ENCODE measurements around the gene RUVBL2. TPM values are rescaled to one million over a fixed set of nuclear protein-coding genes. Genes with fewer than 3 reads are reported as not detected.

The RUVBL2 gene
- total and polyA plus RNA-seq, 2 donors (not counting 3 experiments of a cell fraction or from before 2014, with no cell fraction given): 115 to 185 TPM

GRCh38 chr19:48989701-48990291 lies 3.9 kb upstream of the RUVBL2 start:
- no peaks in the 10 kb centered on the region for H4K20me1 ChIP-seq (replicated peaks; ENCODE audit: control insufficient read depth, extremely low read depth, insufficient read depth, low read length)
- TF ChIP-seq GATA2 (IDR thresholded peaks at IDR 0.05; ENCODE audit: insufficient read depth, insufficient read length, low read depth, low read length) (no peak), FOS (IDR thresholded peaks at IDR 0.05; ENCODE audit: borderline replicate concordance, insufficient read depth, low read length) (no peak)
- H3K27me3 ChIP-seq (ENCODE audit: control insufficient read depth in 2 of 2, insufficient read depth in 2 of 2, low read length in 2 of 2): no peaks in the 10 kb centered on the region
- dilution Hi-C loops (cut with MboI; ENCODE audit: extremely low pct_ligation_motif_present, low sequenced_read_pairs): no loop called here
- H3K9me3 ChIP-seq (replicated peaks; ENCODE audit: control insufficient read depth, insufficient read depth, low read length): no peaks in the 10 kb centered on the region
- ChIA-PET CTCF (no interaction called here), POLR2A (no interaction called here)
- H2AFZ ChIP-seq (ENCODE audit: low read depth, low read length): no peak overlapping the region
- H3K27ac ChIP-seq (ENCODE audit: insufficient read depth, low read depth, low read length): no peak overlapping the region
- peaks cover 14% of the 10 kb centered on the region for H3K4me1 ChIP-seq (ENCODE audit: control insufficient read depth, extremely low read depth, insufficient read depth, low read length)
- H3K4me2 ChIP-seq (ENCODE audit: insufficient read depth, low read length): no peak overlapping the region
- peaks cover 35% of the 10 kb centered on the region for H3K79me2 ChIP-seq (ENCODE audit: control insufficient read depth, insufficient read depth, low read length)
- no peaks in the 10 kb centered on the region for H3K9me1 ChIP-seq (replicated peaks; ENCODE audit: control insufficient read depth, extremely low read depth, insufficient read depth, low read length)
- H3K9ac ChIP-seq (replicated peaks; ENCODE audit: extremely low read depth, insufficient read depth, low read length): no peak overlapping the region
- FAIRE-seq: no peak
- intact Hi-C loops (cut with micrococcal nuclease): loop anchor here (10.0 kb wide), 2 partner anchors 165 to 355 kb away; partner anchors contain the start of genes DBP, HRC and TRPM4
- H3K4me3 ChIP-seq (replicated peaks in 1 of 3; ENCODE audit: insufficient read depth in 1 of 3, low read depth in 1 of 3, low read length in 3 of 3): no peak overlapping the region
- DNase-seq (ENCODE audit: low read depth, low spot score): no peak
- H3K36me3 ChIP-seq (ENCODE audit: control insufficient read depth in 2 of 2, extremely low read depth in 1 of 2, insufficient read depth in 2 of 2, low read length in 2 of 2): peaks cover 0 to 9% of the 10 kb centered on the region in 2 experiments
- no TSS peak for BruUV-seq (replicated peaks)

- no peak for DNase-seq (ENCODE audit: low read depth, low spot score)
- no TSS peak for BruUV-seq (replicated peaks)
- dilution Hi-C loops (cut with MboI; ENCODE audit: extremely low pct_ligation_motif_present, low sequenced_read_pairs) (no loop called here), intact Hi-C loops (cut with micrococcal nuclease) (loop anchor here (10.0 kb wide), 2 partner anchors 164 to 356 kb away; partner anchors contain the start of genes DBP, HRC and TRPM4)
- Histone ChIP-seq H3K4me2 (ENCODE audit: insufficient read depth, low read length) (no peak overlapping the region), H3K4me3 (replicated peaks in 1 of 3; ENCODE audit: insufficient read depth in 1 of 3, low read depth in 1 of 3, low read length in 3 of 3) (no peak overlapping the region), H3K79me2 (ENCODE audit: control insufficient read depth, insufficient read depth, low read length) (peaks cover 41% of the 10 kb centered on the region), H3K27me3 (ENCODE audit: control insufficient read depth in 2 of 2, insufficient read depth in 2 of 2, low read length in 2 of 2) (no peaks in the 10 kb centered on the region), H2AFZ (ENCODE audit: low read depth, low read length) (no peak overlapping the region), H3K9me1 (replicated peaks; ENCODE audit: control insufficient read depth, extremely low read depth, insufficient read depth, low read length) (no peaks in the 10 kb centered on the region), H3K9me3 (replicated peaks; ENCODE audit: control insufficient read depth, insufficient read depth, low read length) (no peaks in the 10 kb centered on the region), H3K9ac (replicated peaks; ENCODE audit: extremely low read depth, insufficient read depth, low read length) (no peak overlapping the region), H3K36me3 (ENCODE audit: control insufficient read depth in 2 of 2, extremely low read depth in 1 of 2, insufficient read depth in 2 of 2, low read length in 2 of 2) (peaks cover 0 to 9% of the 10 kb centered on the region in 2 experiments), H3K27ac (ENCODE audit: insufficient read depth, low read depth, low read length) (no peak overlapping the region), H3K4me1 (ENCODE audit: control insufficient read depth, extremely low read depth, insufficient read depth, low read length) (peaks cover 14% of the 10 kb centered on the region), H4K20me1 (replicated peaks; ENCODE audit: control insufficient read depth, extremely low read depth, insufficient read depth, low read length) (no peaks in the 10 kb centered on the region)
- ChIA-PET POLR2A (no interaction called here), CTCF (no interaction called here)
- no peak for TF ChIP-seq POLR2AphosphoS5 (IDR thresholded peaks at IDR 0.05; ENCODE audit: insufficient read depth, low read depth, low read length)
- TF ChIP-seq MAX (IDR thresholded peaks at IDR 0.05; ENCODE audit: insufficient read depth, insufficient read length): no peak
- TF ChIP-seq CTCF (IDR thresholded peaks at IDR 0.05; ENCODE audit: extremely low read depth in 1 of 2, insufficient read depth in 1 of 2, low read depth in 1 of 2, low read length in 2 of 2): no peak
- no peak for TF ChIP-seq FOS (IDR thresholded peaks at IDR 0.05; ENCODE audit: borderline replicate concordance, insufficient read depth, low read length)
- no peak for TF ChIP-seq MYC (IDR thresholded peaks at IDR 0.05; ENCODE audit: low read depth, low read length)
- TF ChIP-seq EZH2 (IDR thresholded peaks at IDR 0.05; ENCODE audit: borderline replicate concordance, low read depth, low read length, severe bottlenecking): no peak
- no peak for TF ChIP-seq POLR2A (IDR thresholded peaks at IDR 0.05; ENCODE audit: low read depth, low read length)
- TF ChIP-seq GATA2 (IDR thresholded peaks at IDR 0.05; ENCODE audit: insufficient read depth, insufficient read length, low read depth, low read length): no peak
- FAIRE-seq: no peak
Observed at GRCh38 chr19:48990400-48990799, 3.3 kb upstream of the RUVBL2 start.
